ENCODE measurements around the gene MAFB. TPM values are rescaled to one million over a fixed set of nuclear protein-coding genes. Genes with fewer than 3 reads are reported as not detected.

The MAFB gene
- total and polyA plus RNA-seq, 11 donors, result 2.0 to 62.1 (median 7.8) TPM

DNA sequence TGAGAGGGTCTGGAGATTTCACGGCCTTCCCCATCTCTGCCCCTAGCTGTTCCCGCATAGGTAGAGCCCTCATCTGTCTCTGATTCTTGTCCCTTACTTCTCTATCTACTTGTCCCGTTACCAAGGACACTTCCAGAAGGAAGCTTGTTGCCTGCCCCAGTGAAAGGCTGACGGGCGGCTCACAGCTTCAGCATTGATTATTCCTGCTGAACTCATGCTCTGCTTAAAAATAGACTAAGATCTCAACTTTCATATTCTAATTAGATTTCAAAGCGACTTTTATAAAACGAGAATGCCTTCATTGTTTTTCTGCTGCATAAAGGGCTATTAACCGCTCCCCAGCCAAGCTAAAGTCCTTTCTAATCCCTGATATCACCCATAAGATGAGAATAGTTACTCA is 31.1 kb upstream of the MAFB start:
- Histone ChIP-seq H3K27me3 (peaks cover 0 to 6% (median 0%) of the 10 kb centered on the region in 9 donors), H3K36me3 (no peaks in the 10 kb centered on the region), H3K27ac (no peak overlapping the region), H3K4me3 (no peak overlapping the region), H3K9me3 (no peaks in the 10 kb centered on the region), H3K4me1 (peaks cover 0 to 5% (median 0%) of the 10 kb centered on the region in 12 donors)
- DNase-seq, result no peak
- 78 to 86% (median 81%) methylated on average over 8 of the region's 8 CpGs for WGBS, 4 donors
- TF ChIP-seq CTCF (IDR thresholded peaks at IDR 0.05) (no peak), POLR2A (IDR thresholded peaks at IDR 0.05) (no peak)
- ATAC-seq, result no peak
- intact Hi-C loops (cut with DNase I), result no loop called here

DNA sequence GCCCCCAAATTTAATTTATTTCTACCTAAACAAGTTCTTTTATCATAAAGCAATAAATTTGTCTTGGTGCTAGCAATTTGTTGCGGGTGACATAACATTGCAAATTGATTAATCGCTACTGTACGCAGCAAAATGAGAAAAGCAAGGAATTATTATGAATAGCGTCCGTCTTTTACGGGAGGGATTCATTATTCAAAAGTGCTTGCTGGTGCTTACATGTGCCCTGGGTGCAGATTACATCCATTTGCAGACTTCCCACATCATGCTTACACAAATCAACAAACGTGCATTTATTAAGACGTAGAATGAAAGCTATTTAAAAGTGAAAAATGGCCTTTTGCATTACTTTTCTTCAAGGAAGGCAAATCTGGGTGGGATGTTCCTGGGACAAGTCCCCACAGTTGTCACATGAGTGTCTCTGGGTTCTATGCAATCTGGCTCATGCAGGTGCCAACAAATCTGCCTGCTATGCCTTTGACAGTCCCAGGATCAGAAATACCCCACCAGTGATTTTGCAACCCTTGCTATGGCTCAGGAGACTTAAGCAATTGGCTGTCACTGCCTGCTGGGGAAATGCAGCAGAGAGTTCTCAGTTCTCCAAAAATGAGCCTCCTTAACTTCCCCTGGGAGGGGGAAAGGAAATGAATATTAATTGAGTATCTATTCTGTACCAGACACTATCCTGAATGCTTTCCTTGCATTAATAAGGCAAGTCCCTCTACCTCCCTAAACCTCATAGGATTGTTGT is 30.1 kb upstream of the MAFB start:
- TF ChIP-seq CTCF (IDR thresholded peaks at IDR 0.05) (no peak), POLR2A (IDR thresholded peaks at IDR 0.05) (no peak)
- Histone ChIP-seq H3K4me1 (peaks cover 0 to 5% (median 0%) of the 10 kb centered on the region in 12 donors), H3K36me3 (no peaks in the 10 kb centered on the region), H3K9me3 (no peaks in the 10 kb centered on the region), H3K27ac (no peak overlapping the region), H3K27me3 (peaks cover 0 to 6% (median 0%) of the 10 kb centered on the region in 9 donors), H3K4me3 (no peak overlapping the region)
- ATAC-seq (peak in 1 of 4 donors; percentile 35), DNase-seq (no peak)
- intact Hi-C loops (cut with DNase I), result no loop called here
- WGBS, 4 donors, result 89 to 94% (median 92%) methylated on average over 8 of the region's 8 CpGs

DNA sequence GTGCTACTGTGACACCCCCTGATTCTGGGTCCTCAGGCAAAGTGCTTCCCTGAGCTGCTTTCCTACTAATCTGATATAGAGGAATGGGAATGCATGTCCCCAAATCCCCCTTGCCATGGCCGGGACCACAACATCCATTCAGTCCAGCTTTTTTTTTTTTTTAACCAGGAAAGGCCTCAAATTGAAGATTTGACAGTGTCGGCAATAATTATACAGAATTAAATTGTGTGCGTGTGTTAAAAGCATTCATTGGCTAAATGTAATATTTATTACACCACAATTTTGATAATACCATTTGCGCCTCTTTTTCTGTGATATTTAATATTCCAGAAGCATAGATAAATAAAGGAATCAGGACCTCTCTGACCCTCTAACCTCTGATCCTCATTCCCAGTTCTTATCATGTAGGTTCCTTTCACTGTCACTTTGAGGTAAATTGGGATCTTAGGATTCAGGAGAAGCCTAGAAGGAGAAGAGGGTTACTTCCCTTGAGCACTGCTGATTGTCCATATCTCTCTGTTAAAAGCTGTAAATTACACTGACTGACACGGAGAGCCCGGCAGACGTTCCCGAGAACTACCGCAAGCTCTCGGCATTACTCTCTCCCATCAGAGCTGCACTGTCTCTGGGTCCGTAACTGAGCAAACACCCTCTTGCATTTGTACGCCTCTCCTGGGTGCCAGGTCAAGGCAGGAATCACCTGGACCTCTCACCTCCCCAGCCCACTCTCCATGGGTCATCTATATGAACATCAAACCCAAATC is 29.4 kb upstream of the MAFB start:
- intact Hi-C loops (cut with DNase I), result no loop called here
- no peak for TF ChIP-seq CTCF (IDR thresholded peaks at IDR 0.05)
- no peak for TF ChIP-seq POLR2A (IDR thresholded peaks at IDR 0.05)

DNA sequence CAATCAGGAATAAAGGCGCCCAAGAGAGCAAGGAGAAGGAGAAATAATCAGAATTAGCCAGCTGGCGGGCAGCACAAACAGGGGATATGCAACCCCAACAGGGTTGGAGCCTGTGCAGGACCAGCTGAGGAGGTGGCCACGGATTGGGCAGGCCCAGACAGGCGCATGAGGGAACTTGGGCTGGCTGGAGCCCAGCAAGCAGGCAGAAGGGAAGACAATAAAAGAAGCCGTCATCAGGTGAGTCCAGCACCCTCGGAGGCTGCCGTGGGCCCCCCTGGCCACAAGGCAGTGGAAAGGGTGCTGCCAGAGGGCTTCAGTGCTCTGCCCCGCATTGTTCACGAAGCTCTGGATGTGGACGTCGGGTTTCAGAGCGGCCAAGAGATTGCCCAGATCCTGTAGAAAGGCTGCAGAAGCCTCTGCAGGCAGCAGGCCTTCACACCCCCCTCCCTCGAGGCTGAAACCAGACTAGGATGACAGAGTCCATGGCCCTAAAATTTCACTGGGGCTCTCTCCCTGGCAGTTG is 28.4 kb upstream of the MAFB start:
- DNase-seq (no peak), ATAC-seq (no peak)
- Histone ChIP-seq H3K27ac (no peak overlapping the region), H3K27me3 (peaks cover 0 to 6% (median 0%) of the 10 kb centered on the region in 9 donors), H3K4me1 (peaks cover 0 to 8% (median 0%) of the 10 kb centered on the region in 12 donors), H3K36me3 (no peaks in the 10 kb centered on the region), H3K4me3 (no peak overlapping the region), H3K9me3 (no peaks in the 10 kb centered on the region)
- WGBS, 4 donors, result 74 to 85% (median 80%) methylated on average over 13 of the region's 13 CpGs
- intact Hi-C loops (cut with DNase I), result no loop called here
- TF ChIP-seq POLR2A (IDR thresholded peaks at IDR 0.05), result no peak
- TF ChIP-seq CTCF (IDR thresholded peaks at IDR 0.05), result no peak

More for the DNA sequence above, 29.4 kb upstream of the MAFB start:
- H3K27ac ChIP-seq, result no peak overlapping the region
- H3K4me1 ChIP-seq, result peaks cover 0 to 5% (median 0%) of the 10 kb centered on the region in 12 donors
- H3K27me3 ChIP-seq, result peaks cover 0 to 6% (median 0%) of the 10 kb centered on the region in 9 donors
- ATAC-seq (no peak), DNase-seq (no peak)
- H3K9me3 ChIP-seq, result no peaks in the 10 kb centered on the region
- WGBS, 4 donors, result 72 to 88% (median 79%) methylated on average over 12 of the region's 12 CpGs
- H3K36me3 ChIP-seq, result no peaks in the 10 kb centered on the region
- H3K4me3 ChIP-seq, result no peak overlapping the region
